ENCODE measurements around the gene EFHD2.
"Not testable (repeated sequence)": the region's sequence is repeated elsewhere in the genome, so short reads cannot be mapped to it uniquely, and the experiment has no call there.

The EFHD2 gene

DNA sequence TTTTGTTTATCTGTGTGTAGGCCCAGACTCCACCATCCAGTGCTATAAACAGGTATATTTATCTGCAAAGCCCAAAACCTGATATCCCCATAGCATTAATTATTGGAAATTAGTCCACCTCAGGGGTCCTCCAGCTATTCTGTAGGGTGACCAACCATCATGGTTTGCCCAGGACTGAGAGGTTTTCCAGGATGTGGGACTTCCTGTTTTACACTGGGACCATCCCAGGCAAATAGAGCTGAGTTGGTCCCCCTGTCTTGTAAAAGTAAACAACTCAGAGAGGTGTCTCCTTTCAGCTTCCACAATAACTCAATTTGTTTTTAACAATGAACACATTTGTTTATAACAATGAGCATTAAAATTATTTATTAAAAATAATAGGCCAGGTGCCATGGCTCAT, 58.5 kb downstream of the EFHD2 start:
- no peak for DNase-seq (ENCODE audit: low read depth)
- H3K4me3 ChIP-seq (ENCODE audit: low read length) = no peak overlapping the region
- TF ChIP-seq, protein P1, sequence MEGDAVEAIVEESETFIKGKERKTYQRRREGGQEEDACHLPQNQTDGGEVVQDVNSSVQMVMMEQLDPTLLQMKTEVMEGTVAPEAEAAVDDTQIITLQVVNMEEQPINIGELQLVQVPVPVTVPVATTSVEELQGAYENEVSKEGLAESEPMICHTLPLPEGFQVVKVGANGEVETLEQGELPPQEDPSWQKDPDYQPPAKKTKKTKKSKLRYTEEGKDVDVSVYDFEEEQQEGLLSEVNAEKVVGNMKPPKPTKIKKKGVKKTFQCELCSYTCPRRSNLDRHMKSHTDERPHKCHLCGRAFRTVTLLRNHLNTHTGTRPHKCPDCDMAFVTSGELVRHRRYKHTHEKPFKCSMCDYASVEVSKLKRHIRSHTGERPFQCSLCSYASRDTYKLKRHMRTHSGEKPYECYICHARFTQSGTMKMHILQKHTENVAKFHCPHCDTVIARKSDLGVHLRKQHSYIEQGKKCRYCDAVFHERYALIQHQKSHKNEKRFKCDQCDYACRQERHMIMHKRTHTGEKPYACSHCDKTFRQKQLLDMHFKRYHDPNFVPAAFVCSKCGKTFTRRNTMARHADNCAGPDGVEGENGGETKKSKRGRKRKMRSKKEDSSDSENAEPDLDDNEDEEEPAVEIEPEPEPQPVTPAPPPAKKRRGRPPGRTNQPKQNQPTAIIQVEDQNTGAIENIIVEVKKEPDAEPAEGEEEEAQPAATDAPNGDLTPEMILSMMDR (conservative IDR thresholded peaks at IDR 0.05; ENCODE audit: low read length) = no peak

DNA sequence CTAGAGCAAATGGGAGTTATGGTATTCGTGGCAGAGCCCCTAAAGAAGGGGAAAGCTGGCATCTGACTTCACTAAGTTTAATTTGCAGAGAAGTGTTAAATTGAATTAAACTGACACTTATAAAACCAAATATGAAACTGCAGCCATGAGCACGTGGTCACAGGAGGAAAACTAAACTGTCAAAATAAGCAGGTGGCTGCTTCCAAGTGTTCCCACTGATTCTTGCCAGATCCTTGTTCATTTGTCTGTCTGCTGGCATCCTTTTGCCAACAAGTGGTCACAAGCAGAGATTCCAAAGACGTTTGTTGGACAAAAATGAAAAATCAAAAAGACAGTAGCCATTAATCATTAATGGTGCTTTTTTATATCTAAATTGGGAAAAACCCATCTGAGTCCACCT, 59.7 kb downstream of the EFHD2 start:
- DNase-seq (ENCODE audit: low read depth) = no peak
- no peak overlapping the region for H3K4me3 ChIP-seq (ENCODE audit: low read length)
- TF ChIP-seq, protein P1 (conservative IDR thresholded peaks at IDR 0.05; ENCODE audit: low read length) = no peak

DNA sequence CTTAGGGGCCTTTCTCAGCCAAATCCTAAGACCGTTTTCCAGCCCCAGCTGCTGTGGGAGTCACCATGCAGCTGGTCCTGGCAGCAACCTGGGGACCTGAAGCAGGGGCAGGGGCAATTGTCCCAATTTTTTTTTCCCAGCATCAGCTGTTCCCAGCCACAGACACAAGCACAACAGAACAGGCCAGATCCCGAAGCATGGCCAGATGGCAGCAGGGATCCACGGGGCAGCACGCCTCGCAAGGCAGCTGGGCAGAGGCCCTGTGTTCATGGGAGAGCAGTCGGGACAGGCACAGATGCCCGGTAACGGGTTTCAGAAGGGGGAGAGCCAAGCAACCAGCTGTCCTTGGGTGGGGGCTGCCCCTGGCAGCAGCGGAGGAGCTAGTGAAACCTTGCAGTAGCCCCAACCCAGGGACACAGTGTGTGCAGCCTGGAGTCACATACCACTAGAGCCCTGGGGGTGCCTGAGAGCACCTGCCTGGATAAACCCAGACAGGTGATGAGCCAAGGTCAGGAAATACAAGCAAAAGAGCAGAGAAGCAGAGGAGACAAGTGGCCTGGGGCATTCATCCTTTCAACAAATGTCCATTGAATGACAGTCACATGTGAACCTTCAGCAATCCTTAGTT, 60.2 kb downstream of the EFHD2 start:
- DNase-seq (ENCODE audit: low read depth); H3K4me3 ChIP-seq (ENCODE audit: low read length): not testable (repeated sequence)

DNA sequence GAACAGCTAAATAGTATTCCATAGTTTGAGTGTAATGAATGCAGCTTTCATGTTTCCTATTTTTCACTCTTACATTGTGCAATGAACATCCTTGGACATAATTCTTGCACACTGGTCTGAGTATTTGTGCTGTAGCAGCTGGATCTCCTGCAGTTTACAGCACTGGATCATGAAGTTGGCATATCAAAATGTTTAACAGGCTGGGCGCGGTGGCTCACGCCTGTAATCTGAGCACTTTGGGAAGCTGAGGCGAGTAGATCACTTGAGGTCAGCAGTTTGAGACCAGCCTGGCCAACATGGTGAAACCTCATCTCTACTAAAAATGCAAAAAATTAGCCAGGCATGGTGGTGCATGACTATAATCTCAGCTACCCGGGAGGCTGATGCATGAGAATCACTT, 61.4 kb downstream of the EFHD2 start:
- DNase-seq (ENCODE audit: low read depth); H3K4me3 ChIP-seq (ENCODE audit: low read length): not testable (repeated sequence)

DNA sequence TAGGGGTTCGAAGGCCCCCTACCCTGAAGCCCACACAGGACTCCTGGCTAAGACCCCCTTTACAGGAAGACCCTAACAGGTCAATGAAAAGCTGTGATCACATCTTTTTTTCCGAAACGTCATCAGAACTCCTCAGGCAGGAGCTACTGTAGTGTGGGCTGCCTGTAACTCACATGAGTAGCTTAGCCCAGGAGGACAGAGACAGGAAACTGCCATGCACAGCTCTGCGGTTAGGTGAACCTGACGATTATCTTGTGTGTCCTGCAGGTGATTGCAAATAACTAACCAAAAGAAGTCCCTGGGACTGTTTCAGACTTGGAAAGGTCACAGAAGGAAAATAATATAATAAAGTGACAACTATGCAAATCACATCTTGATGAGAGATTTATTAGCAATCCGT, 62.0 kb downstream of the EFHD2 start:
- DNase-seq (ENCODE audit: low read depth); H3K4me3 ChIP-seq (ENCODE audit: low read length): not testable (repeated sequence)

DNA sequence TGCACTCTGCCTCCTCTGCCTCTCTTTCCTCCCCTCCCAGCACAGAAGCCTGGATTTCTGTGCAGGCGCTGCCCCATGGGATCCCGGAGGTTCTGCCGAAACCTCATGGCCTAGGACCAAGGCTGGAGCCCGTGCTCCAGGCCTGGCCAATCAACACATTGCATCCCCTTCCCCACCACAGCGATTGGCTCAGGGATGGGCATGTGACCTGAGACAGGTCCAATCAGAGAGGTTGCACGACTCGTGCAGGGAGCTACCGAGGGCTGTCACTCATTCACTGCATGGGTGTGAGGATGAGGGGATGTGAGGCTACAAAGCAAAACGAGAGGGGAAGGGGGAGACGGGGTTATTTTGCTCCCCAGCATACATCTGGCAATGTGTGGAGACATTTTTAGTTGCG, 62.9 kb downstream of the EFHD2 start:
- H3K4me3 ChIP-seq (ENCODE audit: low read length) = no peak overlapping the region
- TF ChIP-seq, protein P1 (conservative IDR thresholded peaks at IDR 0.05; ENCODE audit: low read length) = no peak
- no peak for DNase-seq (ENCODE audit: low read depth)

DNA sequence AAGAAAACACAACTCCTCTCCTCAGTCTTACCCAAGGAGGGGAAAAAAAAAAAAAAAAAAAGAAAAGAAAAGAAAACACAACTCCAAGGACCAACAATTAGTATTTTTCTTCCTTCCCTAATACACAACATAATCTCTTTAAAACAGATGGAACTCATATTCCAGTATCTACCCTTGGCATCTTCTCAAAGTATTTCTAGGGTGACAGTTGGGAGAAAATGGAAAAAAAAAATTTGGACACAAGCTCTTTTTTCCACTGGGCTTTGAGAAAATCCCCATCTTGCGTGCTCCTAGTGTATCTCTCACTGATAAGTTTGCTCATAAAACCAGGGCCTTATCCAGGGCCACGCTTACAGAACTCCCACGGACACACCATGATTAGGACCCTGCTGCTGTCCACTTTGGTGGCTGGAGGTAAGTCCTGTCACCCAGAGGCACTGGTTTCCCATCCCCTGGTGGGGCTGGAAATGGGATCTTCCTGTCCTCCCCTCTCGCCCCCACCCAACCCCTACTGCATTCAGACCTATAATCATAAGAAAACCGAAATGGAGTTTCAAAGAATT, 66.1 kb downstream of the EFHD2 start, which contains the start of gene CELA2B:
Gene CELA2B, plus strand, starts transcription at position 353 of the 563 bp plus-strand sequence. Its CDS starts 22 bp downstream, at position 375.
- TF ChIP-seq, protein P1 (conservative IDR thresholded peaks at IDR 0.05; ENCODE audit: low read length) = no peak
- DNase-seq (ENCODE audit: low read depth) = no peak
- no peak within 1 kb of the TSS for H3K4me3 ChIP-seq (ENCODE audit: low read length)

DNA sequence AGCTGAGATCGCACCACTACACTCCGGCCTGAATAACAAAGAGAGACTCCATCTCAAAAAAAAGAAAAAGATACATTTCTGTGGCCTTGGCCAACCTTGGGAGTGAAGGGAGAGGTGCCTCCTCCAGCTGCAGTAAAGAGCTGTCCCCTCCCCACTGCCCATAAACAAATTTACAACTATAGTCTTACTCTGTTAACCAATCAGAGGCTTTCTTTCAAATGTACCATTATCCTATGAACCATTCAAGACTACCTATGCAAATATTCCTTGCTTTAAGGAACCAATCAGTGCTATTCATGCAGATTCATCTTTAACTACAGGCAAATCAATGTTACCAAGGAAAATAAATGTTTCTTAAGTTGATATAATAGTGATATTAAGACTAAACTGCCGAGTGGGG, 67.2 kb downstream of the EFHD2 start:
- TF ChIP-seq, protein P1 (conservative IDR thresholded peaks at IDR 0.05; ENCODE audit: low read length) = no peak
- DNase-seq (ENCODE audit: low read depth) = no peak
- H3K4me3 ChIP-seq (ENCODE audit: low read length) = no peak overlapping the region

Data from AG10803 (cell line).